ENCODE measurements around the gene FBF1.
"Not testable (repeated sequence)": the region's sequence is repeated elsewhere in the genome, so short reads cannot be mapped to it uniquely, and the experiment has no call there.

DNA sequence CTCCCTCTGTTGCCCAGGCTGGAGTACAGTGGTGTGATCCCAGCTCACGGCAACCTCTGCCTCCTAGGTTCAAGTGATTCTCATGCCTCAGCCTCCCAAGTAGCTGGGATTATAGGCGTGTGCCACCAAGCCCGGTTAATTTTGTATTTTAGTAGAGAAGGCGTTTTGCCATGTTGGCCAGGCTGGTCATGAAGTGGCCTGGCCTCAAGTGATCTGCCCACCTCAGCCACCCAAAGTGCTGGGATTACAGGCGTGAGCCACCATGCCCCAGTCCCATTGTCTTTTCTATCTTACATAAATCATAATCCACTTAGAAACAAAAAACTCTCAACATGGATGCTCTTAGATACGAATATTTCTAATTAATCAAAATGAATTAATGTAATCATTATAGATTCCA is 34.3 kb upstream of the FBF1 start:
- not testable (repeated sequence) for TF ChIP-seq POLR2AphosphoS5, POLR2A, EP300 (IDR thresholded peaks at IDR 0.05)
- TF ChIP-seq, protein P1, sequence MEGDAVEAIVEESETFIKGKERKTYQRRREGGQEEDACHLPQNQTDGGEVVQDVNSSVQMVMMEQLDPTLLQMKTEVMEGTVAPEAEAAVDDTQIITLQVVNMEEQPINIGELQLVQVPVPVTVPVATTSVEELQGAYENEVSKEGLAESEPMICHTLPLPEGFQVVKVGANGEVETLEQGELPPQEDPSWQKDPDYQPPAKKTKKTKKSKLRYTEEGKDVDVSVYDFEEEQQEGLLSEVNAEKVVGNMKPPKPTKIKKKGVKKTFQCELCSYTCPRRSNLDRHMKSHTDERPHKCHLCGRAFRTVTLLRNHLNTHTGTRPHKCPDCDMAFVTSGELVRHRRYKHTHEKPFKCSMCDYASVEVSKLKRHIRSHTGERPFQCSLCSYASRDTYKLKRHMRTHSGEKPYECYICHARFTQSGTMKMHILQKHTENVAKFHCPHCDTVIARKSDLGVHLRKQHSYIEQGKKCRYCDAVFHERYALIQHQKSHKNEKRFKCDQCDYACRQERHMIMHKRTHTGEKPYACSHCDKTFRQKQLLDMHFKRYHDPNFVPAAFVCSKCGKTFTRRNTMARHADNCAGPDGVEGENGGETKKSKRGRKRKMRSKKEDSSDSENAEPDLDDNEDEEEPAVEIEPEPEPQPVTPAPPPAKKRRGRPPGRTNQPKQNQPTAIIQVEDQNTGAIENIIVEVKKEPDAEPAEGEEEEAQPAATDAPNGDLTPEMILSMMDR (IDR thresholded peaks at IDR 0.05) = not testable (repeated sequence)

Measured in suprapubic skin (tissue), 4 donors.